ENCODE data around the gene IMMP2L. TPM values are rescaled to one million over a fixed set of nuclear protein-coding genes. Genes with fewer than 3 reads are reported as not detected.

IMMP2L gene
- polyA plus RNA-seq, 1 of the 3 experiments (the other 2 are of a cell fraction), result 10.7 TPM

GRCh38 chr7:110889335-110889734 lies 673.0 kb downstream of the IMMP2L start:
- H2AFZ ChIP-seq (ENCODE audit: low read depth), result no peak overlapping the region
- POLR2A ChIA-PET, result no interaction called here
- no peaks in the 10 kb centered on the region for H3K9me2 ChIP-seq
- no peak for DNase-seq
- no peaks in the 10 kb centered on the region for H3K79me2 ChIP-seq (ENCODE audit: insufficient read depth)
- no peak overlapping the region for H3K4me2 ChIP-seq
- CTCF ChIA-PET, result interaction anchor here (1.2 to 1.3 kb wide), 2 partner anchors 44 to 49 kb away, joined by 3 read pairs; no protein-coding TSS in a partner anchor
- no peaks in the 10 kb centered on the region for H3F3A ChIP-seq (replicated peaks; ENCODE audit: insufficient read depth)
- no peak overlapping the region for H3K4me3 ChIP-seq (ENCODE audit: low read depth in 2 of 2, low read length in 1 of 2)
- no peak overlapping the region for H3K27ac ChIP-seq (ENCODE audit: low read depth in 2 of 2, low read length in 1 of 2)
- TF ChIP-seq TAF1 (IDR thresholded peaks at IDR 0.05; ENCODE audit: borderline replicate concordance, low read depth, low read length) (no peak), TEAD4 (IDR thresholded peaks at IDR 0.05; ENCODE audit: borderline replicate concordance, insufficient read depth) (no peak), POLR2AphosphoS5 (IDR thresholded peaks at IDR 0.05; ENCODE audit: low read depth, low read length) (no peak), ZBTB33 (IDR thresholded peaks at IDR 0.05; ENCODE audit: borderline replicate concordance, low read depth) (no peak), RFX5 (IDR thresholded peaks at IDR 0.05; ENCODE audit: low read length) (no peak), FOXM1 (IDR thresholded peaks at IDR 0.05; ENCODE audit: low read depth) (no peak), REST (IDR thresholded peaks at IDR 0.05; ENCODE audit: low read depth, low read length) (no peak), EP300 (IDR thresholded peaks at IDR 0.05; ENCODE audit: borderline replicate concordance in 1 of 2, low read depth in 1 of 2, low read length in 1 of 2) (no peak), SMC3 (IDR thresholded peaks at IDR 0.05; ENCODE audit: low read depth, low read length) (no peak), RAD21 (IDR thresholded peaks at IDR 0.05; ENCODE audit: low read length) (no peak), YY1 (IDR thresholded peaks at IDR 0.05; ENCODE audit: low read depth) (no peak)
- TF ChIP-seq, protein P1, sequence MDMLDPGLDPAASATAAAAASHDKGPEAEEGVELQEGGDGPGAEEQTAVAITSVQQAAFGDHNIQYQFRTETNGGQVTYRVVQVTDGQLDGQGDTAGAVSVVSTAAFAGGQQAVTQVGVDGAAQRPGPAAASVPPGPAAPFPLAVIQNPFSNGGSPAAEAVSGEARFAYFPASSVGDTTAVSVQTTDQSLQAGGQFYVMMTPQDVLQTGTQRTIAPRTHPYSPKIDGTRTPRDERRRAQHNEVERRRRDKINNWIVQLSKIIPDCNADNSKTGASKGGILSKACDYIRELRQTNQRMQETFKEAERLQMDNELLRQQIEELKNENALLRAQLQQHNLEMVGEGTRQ (IDR thresholded peaks at IDR 0.05; ENCODE audit: borderline replicate concordance, low read depth, low read length), result no peak
- TF ChIP-seq, protein P2, sequence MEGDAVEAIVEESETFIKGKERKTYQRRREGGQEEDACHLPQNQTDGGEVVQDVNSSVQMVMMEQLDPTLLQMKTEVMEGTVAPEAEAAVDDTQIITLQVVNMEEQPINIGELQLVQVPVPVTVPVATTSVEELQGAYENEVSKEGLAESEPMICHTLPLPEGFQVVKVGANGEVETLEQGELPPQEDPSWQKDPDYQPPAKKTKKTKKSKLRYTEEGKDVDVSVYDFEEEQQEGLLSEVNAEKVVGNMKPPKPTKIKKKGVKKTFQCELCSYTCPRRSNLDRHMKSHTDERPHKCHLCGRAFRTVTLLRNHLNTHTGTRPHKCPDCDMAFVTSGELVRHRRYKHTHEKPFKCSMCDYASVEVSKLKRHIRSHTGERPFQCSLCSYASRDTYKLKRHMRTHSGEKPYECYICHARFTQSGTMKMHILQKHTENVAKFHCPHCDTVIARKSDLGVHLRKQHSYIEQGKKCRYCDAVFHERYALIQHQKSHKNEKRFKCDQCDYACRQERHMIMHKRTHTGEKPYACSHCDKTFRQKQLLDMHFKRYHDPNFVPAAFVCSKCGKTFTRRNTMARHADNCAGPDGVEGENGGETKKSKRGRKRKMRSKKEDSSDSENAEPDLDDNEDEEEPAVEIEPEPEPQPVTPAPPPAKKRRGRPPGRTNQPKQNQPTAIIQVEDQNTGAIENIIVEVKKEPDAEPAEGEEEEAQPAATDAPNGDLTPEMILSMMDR (IDR thresholded peaks at IDR 0.05), result no peak
- no peaks in the 10 kb centered on the region for H4K20me1 ChIP-seq (ENCODE audit: insufficient read depth)
- 76% methylated on average over 6 of the region's 6 CpGs for WGBS (ENCODE audit: low lambda C conversion rate)
- H3K27me3 ChIP-seq (ENCODE audit: insufficient read depth), result no peaks in the 10 kb centered on the region
- no peak overlapping the region for H3K9ac ChIP-seq
- peaks cover 0 to 7% of the 10 kb centered on the region in 2 experiments; a peak in 2 of 4 replicates for H3K4me1 ChIP-seq (ENCODE audit: control insufficient read depth in 1 of 2, insufficient read depth in 2 of 2, low read depth in 1 of 2, low read length in 1 of 2)
- H3K9me3 ChIP-seq, result no peaks in the 10 kb centered on the region
- H3K36me3 ChIP-seq (replicated peaks in 1 of 2; ENCODE audit: control insufficient read depth in 1 of 2, insufficient read depth in 2 of 2, low read length in 1 of 2), result no peaks in the 10 kb centered on the region

Data from SK-N-SH (cell line).